ENCODE measurements around the gene LTBP3. TPM values are rescaled to one million over a fixed set of nuclear protein-coding genes. Genes with fewer than 3 reads are reported as not detected.

The LTBP3 gene
- total and polyA plus RNA-seq, 2 of the 4 experiments (the other 2 are of a cell fraction) = 6.6 to 145 TPM

- H3K56ac ChIP-seq (ENCODE audit: extremely low read depth, insufficient read depth, low read length) = no peak overlapping the region
- DNase-seq (no peak), ATAC-seq (ENCODE audit: low read depth) (no peak)
- H3K23ac ChIP-seq (ENCODE audit: low read depth, low read length) = no peak overlapping the region
- peak overlapping the region; percentile 96 for H2AK9ac ChIP-seq (replicated peaks; ENCODE audit: low read depth, low read length, poor library complexity)
- ChIA-PET POLR2A (ENCODE audit: unreplicated experiment) (no interaction called here), CTCF (interaction anchor here (2.6 kb wide), 1 partner anchor 31 kb away, joined by 15 read pairs; no protein-coding TSS in a partner anchor)
- no peak overlapping the region for H2BK5ac ChIP-seq (ENCODE audit: low read depth, low read length, poor library complexity, severe bottlenecking)
- H3K9me3 ChIP-seq (ENCODE audit: control insufficient read depth, insufficient read depth, low read length) = no peaks in the 10 kb centered on the region
- H3K4me1 ChIP-seq (ENCODE audit: control insufficient read depth, insufficient read depth, low read length) = peaks cover 24% of the 10 kb centered on the region
- H3K14ac ChIP-seq (replicated peaks; ENCODE audit: low read depth, low read length) = no peak overlapping the region
- in situ Hi-C loops (cut with MboI; ENCODE audit: low sequenced_read_pairs) = no loop called here
- TF ChIP-seq MXI1 (IDR thresholded peaks at IDR 0.05; ENCODE audit: borderline replicate concordance, low read depth, low read length) = no peak
- no peak overlapping the region for H2BK120ac ChIP-seq (ENCODE audit: low read depth, low read length)
- H3K79me1 ChIP-seq (ENCODE audit: low read depth in 1 of 2, low read length in 2 of 2) = peaks cover 26 to 70% of the 10 kb centered on the region in 2 experiments
- peak overlapping the region; percentile 35; the same call in 1 of the 2 replicates for H2AK5ac ChIP-seq (ENCODE audit: low read depth, low read length)
- intact Hi-C loops (cut with micrococcal nuclease) = loop anchor here (2.0 to 5.0 kb wide), 3 partner anchors 15 to 189 kb away; partner anchors contain the start of gene SLC25A45
- H4K5ac ChIP-seq (ENCODE audit: low read depth, low read length) = no peak overlapping the region
- no TSS peak for BruUV-seq (replicated peaks)
- no peak overlapping the region for H2AFZ ChIP-seq (replicated peaks; ENCODE audit: low read length, poor library complexity)
- peaks cover 27% of the 10 kb centered on the region for H4K20me1 ChIP-seq (ENCODE audit: insufficient read depth, low read length)
- no peak overlapping the region for H4K8ac ChIP-seq (ENCODE audit: low read depth in 2 of 2, low read length in 2 of 2)
- no peak overlapping the region for H3K4me3 ChIP-seq (ENCODE audit: insufficient read depth, low read depth, low read length)
- H3K4me2 ChIP-seq (ENCODE audit: low read depth, low read length) = peak overlapping the region; percentile 93; the same call in 1 of the 2 replicates
- no peak overlapping the region for H3K4ac ChIP-seq (ENCODE audit: low read depth, low read length)
- no peak overlapping the region for H2BK15ac ChIP-seq (ENCODE audit: low read depth, low read length)
- peaks cover 19% of the 10 kb centered on the region for H3K9me1 ChIP-seq (ENCODE audit: insufficient read depth, low read length)
- H3K36me3 ChIP-seq (ENCODE audit: control insufficient read depth, insufficient read depth, low read length) = peaks cover 4% of the 10 kb centered on the region; the same call in 1 of the 2 replicates
- H4K91ac ChIP-seq (ENCODE audit: insufficient read depth, low read depth, low read length) = no peak overlapping the region
- no peak overlapping the region for H3K27ac ChIP-seq (ENCODE audit: insufficient read depth, low read length)
- H3K9ac ChIP-seq (ENCODE audit: low read depth, low read length) = no peak overlapping the region; the same call in 1 of the 2 replicates
- 88% methylated on average over 7 of the region's 9 CpGs; no CpG with 5 or more reads in 1 of the 2 experiments for WGBS, 2 experiments (ENCODE audit: extremely low coverage in 2 of 2, insufficient read length in 1 of 2)
- dilution Hi-C loops (cut with HindIII; ENCODE audit: low sequenced_read_pairs, unreplicated experiment) = no loop called here
- no peak overlapping the region for H3K18ac ChIP-seq (ENCODE audit: low read depth, low read length)
- H3K27me3 ChIP-seq (ENCODE audit: control insufficient read depth, insufficient read depth, low read length) = no peaks in the 10 kb centered on the region
- no peak overlapping the region for H2BK20ac ChIP-seq (ENCODE audit: low read depth, low read length)
These were observed 13.3 kb upstream of the LTBP3 start for GRCh38 chr11:65571420-65571819.

Data from IMR-90 (cell line).